ENCODE results near the gene TNFSF10. TPM values are rescaled to one million over a fixed set of nuclear protein-coding genes. Genes with fewer than 3 reads are reported as not detected.

The TNFSF10 gene
- total RNA-seq, 1 experiment from 2014 or later = not detected

DNA sequence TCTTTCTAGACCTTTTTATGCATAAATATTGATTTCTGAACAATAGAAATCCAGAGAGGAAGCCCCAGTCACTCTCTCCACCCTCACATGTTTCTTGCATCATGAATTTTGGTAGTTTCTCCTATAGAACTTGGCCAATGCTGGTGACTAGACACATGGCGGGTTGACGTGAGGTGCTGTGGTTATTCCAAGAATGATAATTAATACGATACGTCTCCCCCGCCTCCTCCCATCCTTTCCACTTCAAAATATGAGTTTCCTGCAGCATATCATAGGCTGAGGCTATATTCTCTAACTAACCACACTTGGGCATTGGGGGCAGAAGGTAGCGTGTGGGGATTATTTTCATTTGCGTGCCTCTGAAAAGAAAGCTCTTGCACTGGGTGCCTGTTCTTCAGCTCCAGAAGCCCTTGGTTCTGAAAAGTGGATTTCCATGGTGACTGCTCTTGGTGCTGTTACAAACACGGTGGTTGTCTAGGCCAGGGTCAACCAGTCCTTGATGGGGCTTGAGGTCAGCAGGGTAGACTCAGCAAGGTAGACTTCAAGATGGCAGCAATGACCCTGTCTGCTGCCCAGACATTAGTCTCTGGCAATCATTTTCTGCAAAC, 5.3 kb downstream of the TNFSF10 start:
- DNase-seq (ENCODE audit: low read depth) = no peak

DNA sequence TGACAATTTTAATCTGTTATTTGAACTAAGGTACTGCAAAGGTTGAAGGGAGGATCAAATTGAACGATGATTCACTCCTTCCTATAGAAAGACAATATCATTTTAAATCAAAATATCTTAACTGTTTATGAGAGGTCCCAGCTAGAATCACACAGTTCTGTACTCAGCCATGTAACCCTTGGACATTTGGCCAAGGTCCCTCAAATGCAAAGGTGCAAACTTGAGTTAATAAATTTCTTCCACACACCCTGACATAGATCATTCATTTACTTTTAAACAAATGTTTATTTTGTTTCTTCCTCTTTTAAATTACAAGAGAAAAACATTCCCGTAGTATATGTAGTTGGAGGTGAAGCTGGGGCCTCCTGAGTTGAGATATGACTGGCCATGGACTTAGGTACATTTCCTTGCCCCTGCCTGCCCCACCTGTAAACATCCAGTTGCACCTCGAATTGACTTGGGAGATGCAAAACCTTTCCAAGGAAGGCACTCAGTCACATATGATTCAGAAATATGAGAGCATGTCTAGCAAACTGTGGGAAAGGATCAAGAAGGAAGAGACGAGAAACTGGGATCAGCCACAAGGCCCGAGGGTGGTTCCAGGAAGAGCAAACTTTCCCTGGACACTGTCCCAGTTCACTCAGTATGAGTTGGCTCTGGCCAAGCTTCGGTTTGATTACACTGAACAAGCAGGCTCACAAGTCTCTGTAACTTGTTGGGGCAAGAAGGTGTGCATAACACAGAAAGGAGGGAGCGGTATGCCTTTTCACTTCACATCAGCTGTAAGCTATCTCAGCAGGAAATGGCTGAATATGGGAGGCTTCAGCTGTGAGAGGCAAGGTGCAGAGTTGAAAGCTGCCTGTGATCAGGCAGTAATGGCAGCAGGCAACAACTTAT, 6.7 kb downstream of the TNFSF10 start:
- DNase-seq (ENCODE audit: low read depth) = peak; percentile 51

- DNase-seq (ENCODE audit: low read depth) = no peak
Measured at GRCh38 chr3:172515130-172515918, 7.9 kb downstream of the TNFSF10 start.

DNA sequence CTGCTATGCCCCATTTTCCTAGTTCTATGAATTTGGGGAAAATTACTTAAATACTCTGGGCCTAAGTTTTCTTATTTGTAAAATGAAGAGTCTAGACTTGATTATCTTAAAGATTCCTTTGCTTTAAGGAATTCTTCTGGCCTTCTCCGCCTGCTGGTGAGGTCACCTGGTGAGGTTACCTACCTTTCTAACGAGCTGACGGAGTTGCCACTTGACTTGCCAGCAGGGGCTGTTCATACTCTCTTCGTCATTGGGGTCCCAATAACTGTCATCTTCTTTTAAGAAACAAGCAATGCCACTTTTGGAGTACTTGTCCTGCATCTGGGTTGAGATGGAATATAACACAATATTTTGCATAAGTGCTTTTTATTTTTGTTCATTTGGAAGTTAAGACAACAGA, 8.6 kb downstream of the TNFSF10 start:
- no peak for DNase-seq (ENCODE audit: low read depth)

DNA sequence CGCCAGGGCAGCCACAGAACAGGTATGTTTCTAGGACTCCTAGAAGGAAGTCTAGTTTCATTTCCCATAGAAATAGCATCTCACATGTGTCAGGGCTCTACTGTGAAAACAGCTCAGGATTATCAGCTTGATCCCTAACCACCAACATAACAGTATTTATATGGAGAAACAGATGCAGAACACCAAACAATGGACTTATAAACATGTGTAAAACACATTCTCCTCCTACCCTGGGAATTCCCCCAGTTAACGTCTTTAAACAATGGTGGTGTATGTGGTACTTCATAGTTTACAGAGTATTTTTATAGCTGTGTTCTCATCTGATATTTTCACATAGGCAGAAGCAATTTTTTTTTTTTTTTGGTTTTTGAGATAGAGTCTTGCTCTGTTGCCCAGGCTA, 9.7 kb downstream of the TNFSF10 start:
- no peak for DNase-seq (ENCODE audit: low read depth)

DNA sequence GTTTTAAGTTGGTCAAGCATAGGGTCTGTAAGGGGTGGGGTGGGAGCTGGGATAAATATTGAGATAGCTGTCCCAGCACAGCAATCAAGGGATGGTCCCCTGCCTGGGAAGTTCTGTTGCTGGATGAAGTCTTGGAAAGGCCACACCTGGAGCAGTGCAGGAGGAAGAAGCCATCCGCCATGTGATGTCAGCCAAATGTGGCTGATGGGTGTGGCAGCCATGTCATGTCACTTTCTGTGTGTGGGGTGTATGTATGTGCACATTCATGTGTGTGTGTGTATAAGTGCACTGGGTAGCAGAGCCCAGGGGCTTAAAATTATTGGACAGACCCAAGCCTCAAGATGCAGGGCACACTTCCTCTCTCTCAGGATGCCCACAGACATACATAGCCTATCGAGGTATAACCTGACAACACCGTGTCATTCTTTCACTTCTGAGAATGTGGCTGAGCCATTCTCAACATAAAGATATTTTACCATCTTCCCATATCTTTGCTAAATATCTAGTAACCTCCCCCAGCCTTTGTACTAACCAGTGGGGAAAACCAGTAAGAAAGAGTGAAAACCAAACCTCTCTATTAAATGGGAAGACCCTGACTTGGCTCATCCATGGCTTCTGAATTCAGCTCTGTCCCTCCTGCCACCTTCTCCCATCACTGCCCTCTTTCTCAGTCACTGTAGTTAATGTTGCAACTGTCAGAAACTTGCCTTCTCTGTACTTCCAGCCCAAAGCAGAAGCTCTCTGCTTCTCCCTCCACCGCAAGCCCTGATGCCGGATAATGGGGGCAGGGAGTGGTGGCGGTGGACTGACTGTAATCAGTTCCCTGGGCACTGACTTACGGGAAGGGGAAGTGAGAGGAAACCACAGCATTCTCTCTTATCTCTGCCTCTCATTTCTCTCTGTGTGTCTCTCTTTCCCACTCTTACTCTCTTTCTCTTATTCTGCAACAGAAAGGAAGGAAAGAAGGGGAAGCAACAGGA, 11.2 kb downstream of the TNFSF10 start:
- no peak for DNase-seq (ENCODE audit: low read depth)

GRCh38 chr3:172506094-172506493, 17.1 kb downstream of the TNFSF10 start:
- peak; percentile 32 for DNase-seq (ENCODE audit: low read depth)

GRCh38 chr3:172501540-172501939, 21.7 kb downstream of the TNFSF10 start:
- DNase-seq (ENCODE audit: low read depth) = no peak

GRCh38 chr3:172490198-172490669, 33.0 kb downstream of the TNFSF10 start:
- peak; percentile 56 for DNase-seq (ENCODE audit: low read depth)

GRCh38 chr3:172478116-172478515, 45.1 kb downstream of the TNFSF10 start:
- DNase-seq (ENCODE audit: low read depth) = no peak

GRCh38 chr3:172476347-172476746, 46.9 kb downstream of the TNFSF10 start:
- DNase-seq (ENCODE audit: low read depth) = no peak

DNA sequence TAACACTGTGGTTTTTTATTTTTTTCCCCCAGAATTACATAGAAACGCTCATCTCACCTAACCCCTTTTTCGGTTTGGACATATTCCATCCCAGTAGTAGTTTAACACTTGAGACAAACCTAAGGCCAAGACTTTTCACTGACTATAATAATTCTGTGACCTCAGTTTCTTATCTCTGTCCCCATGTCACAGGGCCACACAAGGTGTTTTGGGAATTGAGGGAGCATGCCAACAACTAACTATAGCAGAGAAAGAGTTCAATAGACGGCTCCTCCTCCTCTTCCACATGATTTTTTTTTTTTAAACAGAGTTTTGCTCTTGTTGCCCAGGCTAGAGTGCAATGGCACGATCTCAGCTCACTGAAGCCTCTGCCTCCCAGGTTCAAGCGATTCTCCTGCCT, 47.5 kb downstream of the TNFSF10 start:
- no peak for DNase-seq (ENCODE audit: low read depth)

DNA sequence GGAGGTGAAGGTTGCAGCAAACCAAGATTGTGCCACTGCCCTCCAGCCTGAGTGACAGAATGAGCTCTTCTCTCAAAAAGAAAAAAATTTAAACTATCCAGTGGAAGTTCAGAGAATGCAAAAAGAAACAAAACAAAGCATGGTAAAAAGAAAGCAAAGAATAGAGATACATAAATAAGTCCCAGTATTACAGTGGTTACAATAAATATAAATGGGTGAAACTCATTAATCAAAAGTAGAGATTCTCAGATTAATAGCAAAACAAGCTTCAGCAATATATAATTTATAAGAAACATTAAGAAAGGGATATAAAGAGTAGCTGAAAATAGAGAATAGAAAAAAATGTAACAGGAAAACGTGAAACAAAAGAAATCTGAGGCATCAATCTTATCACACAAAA, 51.3 kb downstream of the TNFSF10 start:
- DNase-seq (ENCODE audit: low read depth) = no peak

DNA sequence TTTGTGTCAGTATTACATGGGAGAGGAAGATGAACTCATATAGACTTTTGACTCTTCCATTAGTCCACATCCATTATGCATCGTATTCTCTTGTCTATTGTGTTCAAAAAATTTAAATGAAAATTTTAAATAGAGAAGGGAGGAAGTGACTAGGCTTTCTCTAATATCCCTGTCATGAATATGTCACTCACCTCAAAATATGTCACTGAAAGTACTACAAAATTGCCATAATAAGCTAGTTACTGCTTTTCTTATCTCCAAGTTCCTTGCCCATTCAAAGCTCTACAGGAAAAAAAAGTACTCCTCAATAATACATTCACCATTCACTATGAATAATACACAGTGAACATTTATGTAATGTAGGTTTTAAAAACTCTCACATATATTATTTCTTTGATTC, 52.6 kb downstream of the TNFSF10 start:
- DNase-seq (ENCODE audit: low read depth) = no peak

- DNase-seq (ENCODE audit: low read depth) = peak; percentile 79
Measured at GRCh38 chr3:172467170-172467824, 55.9 kb downstream of the TNFSF10 start.

DNA sequence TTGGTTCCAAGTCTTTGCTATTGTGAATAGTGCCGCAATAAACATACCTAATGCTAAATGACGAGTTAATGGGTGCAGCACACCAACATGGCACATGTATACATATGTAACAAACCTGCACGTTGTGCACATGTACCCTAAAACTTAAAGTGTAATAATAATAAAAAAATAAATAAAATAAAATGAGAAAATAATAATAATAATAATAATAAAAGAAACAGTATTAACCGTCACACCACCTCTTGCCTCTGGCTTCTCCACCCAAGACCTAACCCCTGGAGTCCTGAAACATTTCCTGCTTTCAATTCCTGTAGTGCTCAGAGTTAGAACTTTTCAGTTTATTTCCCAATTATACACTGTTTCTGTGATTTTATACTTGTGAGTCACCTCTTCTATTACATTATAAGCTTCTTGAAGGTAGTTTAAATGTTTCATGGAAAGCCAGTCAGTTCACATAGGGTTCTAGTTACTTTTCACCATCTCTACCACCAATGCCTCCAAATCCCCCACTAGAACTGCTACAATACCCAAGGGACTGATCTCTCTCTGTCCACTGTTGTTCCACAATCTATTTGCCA, 56.6 kb downstream of the TNFSF10 start:
- no peak for DNase-seq (ENCODE audit: low read depth)

- no peak for DNase-seq (ENCODE audit: low read depth)
Measured at GRCh38 chr3:172465281-172465680, 57.9 kb downstream of the TNFSF10 start.

DNA sequence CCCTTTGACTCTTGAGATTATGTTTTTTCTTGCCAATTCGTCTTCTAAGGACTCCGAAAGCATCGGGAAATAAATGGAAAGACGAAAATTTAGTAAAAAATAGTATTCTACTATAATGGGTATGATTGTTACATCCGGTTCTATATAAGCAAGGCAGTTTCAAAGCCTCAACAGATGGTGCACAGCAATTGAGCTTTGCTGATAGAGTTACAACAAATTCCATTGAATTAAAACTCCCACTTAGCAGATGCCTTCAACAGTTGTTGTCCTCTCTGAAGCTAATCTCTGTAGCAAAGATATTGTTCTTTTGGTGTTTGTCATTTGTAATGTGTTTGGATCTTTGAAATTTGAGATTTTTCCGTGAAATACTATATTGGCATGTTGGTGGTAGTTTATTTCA, 58.9 kb downstream of the TNFSF10 start:
- peak; percentile 20 for DNase-seq (ENCODE audit: low read depth)

DNA sequence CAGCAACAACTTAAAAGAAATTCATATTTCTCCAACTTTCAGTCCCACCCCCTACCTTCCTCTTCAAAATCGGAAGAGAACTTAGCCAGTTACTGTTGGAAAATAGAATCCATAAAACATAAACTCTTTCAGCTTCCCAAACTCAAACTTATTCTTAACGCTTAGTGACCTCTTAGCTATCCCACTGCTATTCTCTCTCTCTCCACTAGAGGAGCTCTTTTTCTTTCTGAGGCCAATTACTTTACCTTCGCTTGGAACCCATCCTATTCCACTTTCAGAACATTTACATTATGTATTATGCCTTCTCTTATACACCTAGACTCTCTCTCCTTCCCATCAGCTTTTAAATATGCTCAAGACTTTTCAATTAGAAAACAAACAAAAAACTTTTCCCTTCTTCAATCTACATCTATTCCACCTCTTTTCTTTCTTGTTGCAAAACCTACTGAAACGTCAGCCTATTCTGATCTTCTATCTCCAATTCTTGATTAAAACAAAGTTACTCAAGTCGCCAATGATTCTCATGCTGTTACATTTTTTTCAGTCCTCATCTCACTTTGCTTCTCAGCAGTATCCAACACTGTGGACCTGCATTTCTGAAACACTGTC, 61.6 kb downstream of the TNFSF10 start:
- peak; percentile 33 for DNase-seq (ENCODE audit: low read depth)

- DNase-seq (ENCODE audit: low read depth) = no peak
Measured at GRCh38 chr3:172456404-172456803, 66.8 kb downstream of the TNFSF10 start.
